Measurements from ENCODE around the gene ANXA4. TPM values are rescaled to one million over a fixed set of nuclear protein-coding genes. Genes with fewer than 3 reads are reported as not detected.
A peak's percentile ranks its signal among the peaks of the same experiment; 100 is the strongest.

The ANXA4 gene
- total RNA-seq, result 10 to 100 TPM; 44.6 to 63.6 (median 55.8) TPM
- total RNA-seq (2013), result 29.2 TPM

DNA sequence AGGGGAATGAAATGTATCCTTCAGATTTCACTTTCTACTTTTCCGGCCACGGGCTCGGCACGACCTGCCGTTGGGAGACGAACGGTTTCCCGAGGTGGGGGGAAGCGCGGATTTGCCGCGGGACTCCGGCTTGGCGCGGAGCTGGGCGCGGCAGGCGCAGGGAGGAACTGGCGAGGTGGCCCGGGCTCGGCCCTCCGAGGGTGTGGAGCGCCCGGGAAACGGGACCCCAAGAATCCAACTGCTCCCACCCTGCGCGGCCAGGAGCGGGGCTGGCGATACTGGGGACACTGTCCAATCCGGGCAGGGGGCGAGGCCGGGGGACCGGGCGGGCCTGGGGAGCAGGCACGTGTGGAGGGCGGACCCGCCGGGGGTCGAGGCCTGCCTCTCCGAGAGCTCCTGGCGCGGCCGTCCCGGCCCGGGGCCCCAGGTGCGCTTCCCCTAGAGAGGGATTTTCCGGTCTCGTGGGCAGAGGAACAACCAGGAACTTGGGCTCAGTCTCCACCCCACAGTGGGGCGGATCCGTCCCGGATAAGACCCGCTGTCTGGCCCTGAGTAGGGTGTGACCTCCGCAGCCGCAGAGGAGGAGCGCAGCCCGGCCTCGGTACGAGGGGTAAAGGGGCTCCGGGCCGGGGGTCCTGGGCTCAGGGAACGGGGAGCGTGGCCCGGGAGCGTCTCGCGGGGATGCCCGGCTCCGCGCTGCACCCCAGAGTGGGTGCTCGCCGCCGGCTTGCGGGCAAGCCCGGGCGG lies at the start of gene ANXA4:
Gene ANXA4 (plus strand): TSS at position 560 of the 747 bp plus-strand sequence. CDS start 39,432 bp downstream, outside the sequence.
- no peaks in the 10 kb centered on the region for H3K27me3 ChIP-seq (ENCODE audit: control insufficient read depth, insufficient read depth, low read length)

GRCh38 chr2:69692424-69692823 lies 49.5 kb upstream of the ANXA4 start:
- intact Hi-C loops (cut with micrococcal nuclease), result loop anchor here (2.0 kb wide), 1 partner anchor 48 kb away; no protein-coding TSS in a partner anchor
- Histone ChIP-seq H3K4me1 (ENCODE audit: control insufficient read depth, insufficient read depth, low read length) (peaks cover 34% of the 10 kb centered on the region), H3K27me3 (ENCODE audit: control insufficient read depth, insufficient read depth, low read length) (no peaks in the 10 kb centered on the region), H3K27ac (ENCODE audit: low read length) (no peak overlapping the region), H3K36me3 (ENCODE audit: control insufficient read depth, insufficient read depth, low read length) (no peaks in the 10 kb centered on the region), H3K9me3 (ENCODE audit: control insufficient read depth, insufficient read depth, low read length) (no peaks in the 10 kb centered on the region), H3K4me3 (ENCODE audit: low read length) (no peak overlapping the region)
- no peaks in the 10 kb centered on the region for H3K27me3 Mint-ChIP-seq (ENCODE audit: low read depth in 2 of 2)
- H3K27ac Mint-ChIP-seq, result peak overlapping the region; percentile 86 to 88
- ATAC-seq (no peak), DNase-seq (no peak)
- no CpG with 5 or more reads among the region's 2 CpGs for WGBS (ENCODE audit: insufficient coverage)
- H3K4me1 Mint-ChIP-seq, result peaks cover 60 to 64% of the 10 kb centered on the region in 2 donors
- H3K4me3 Mint-ChIP-seq, result peak overlapping the region; percentile 71
- TF ChIP-seq, protein P1, sequence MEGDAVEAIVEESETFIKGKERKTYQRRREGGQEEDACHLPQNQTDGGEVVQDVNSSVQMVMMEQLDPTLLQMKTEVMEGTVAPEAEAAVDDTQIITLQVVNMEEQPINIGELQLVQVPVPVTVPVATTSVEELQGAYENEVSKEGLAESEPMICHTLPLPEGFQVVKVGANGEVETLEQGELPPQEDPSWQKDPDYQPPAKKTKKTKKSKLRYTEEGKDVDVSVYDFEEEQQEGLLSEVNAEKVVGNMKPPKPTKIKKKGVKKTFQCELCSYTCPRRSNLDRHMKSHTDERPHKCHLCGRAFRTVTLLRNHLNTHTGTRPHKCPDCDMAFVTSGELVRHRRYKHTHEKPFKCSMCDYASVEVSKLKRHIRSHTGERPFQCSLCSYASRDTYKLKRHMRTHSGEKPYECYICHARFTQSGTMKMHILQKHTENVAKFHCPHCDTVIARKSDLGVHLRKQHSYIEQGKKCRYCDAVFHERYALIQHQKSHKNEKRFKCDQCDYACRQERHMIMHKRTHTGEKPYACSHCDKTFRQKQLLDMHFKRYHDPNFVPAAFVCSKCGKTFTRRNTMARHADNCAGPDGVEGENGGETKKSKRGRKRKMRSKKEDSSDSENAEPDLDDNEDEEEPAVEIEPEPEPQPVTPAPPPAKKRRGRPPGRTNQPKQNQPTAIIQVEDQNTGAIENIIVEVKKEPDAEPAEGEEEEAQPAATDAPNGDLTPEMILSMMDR (IDR thresholded peaks at IDR 0.05), result no peak
- H3K36me3 Mint-ChIP-seq, result no peaks in the 10 kb centered on the region
- H3K9me3 Mint-ChIP-seq, result no peaks in the 10 kb centered on the region

More for the DNA sequence above, at the start of gene ANXA4:
- no peaks in the 10 kb centered on the region for H3K9me3 ChIP-seq (ENCODE audit: control insufficient read depth, insufficient read depth, low read length)
- H3K4me1 ChIP-seq (ENCODE audit: control insufficient read depth, insufficient read depth, low read length), result peaks cover 22% of the 10 kb centered on the region
- peak within 1 kb of the TSS; percentile 91 to 95 for H3K27ac Mint-ChIP-seq
- H3K27ac ChIP-seq (ENCODE audit: low read length), result peak within 1 kb of the TSS; percentile 54
- H3K4me3 ChIP-seq (ENCODE audit: low read length), result peak within 1 kb of the TSS; percentile 82
- peaks cover 30 to 38% of the 10 kb centered on the region in 2 donors for H3K4me1 Mint-ChIP-seq
- under 1% methylated on average over 75 of the region's 75 CpGs for WGBS (ENCODE audit: insufficient coverage)
- intact Hi-C loops (cut with micrococcal nuclease), result loop anchor here (5.0 kb wide), 1 partner anchor 36 kb away; no protein-coding TSS in a partner anchor
- H3K36me3 ChIP-seq (ENCODE audit: control insufficient read depth, insufficient read depth, low read length), result no peaks in the 10 kb centered on the region
- H3K27me3 Mint-ChIP-seq (ENCODE audit: low read depth in 2 of 2), result no peaks in the 10 kb centered on the region
- ATAC-seq (peak; percentile 81 to 84 (median 82)), DNase-seq (peak; percentile 37 to 76)
- H3K36me3 Mint-ChIP-seq, result no peaks in the 10 kb centered on the region
- H3K9me3 Mint-ChIP-seq, result no peaks in the 10 kb centered on the region
- TF ChIP-seq, protein P1 (IDR thresholded peaks at IDR 0.05), result no peak
- H3K4me3 Mint-ChIP-seq, result peak within 1 kb of the TSS; percentile 99

- no peaks in the 10 kb centered on the region for H3K9me3 Mint-ChIP-seq
- H3K36me3 Mint-ChIP-seq, result no peaks in the 10 kb centered on the region
- no peaks in the 10 kb centered on the region for H3K27me3 Mint-ChIP-seq (ENCODE audit: low read depth in 2 of 2)
- 52% methylated on average over 4 of the region's 4 CpGs for WGBS (ENCODE audit: insufficient coverage)
- Histone ChIP-seq H3K4me1 (ENCODE audit: control insufficient read depth, insufficient read depth, low read length) (peaks cover 34% of the 10 kb centered on the region), H3K27ac (ENCODE audit: low read length) (peak overlapping the region; percentile 86), H3K9me3 (ENCODE audit: control insufficient read depth, insufficient read depth, low read length) (no peaks in the 10 kb centered on the region), H3K27me3 (ENCODE audit: control insufficient read depth, insufficient read depth, low read length) (no peaks in the 10 kb centered on the region), H3K36me3 (ENCODE audit: control insufficient read depth, insufficient read depth, low read length) (no peaks in the 10 kb centered on the region), H3K4me3 (ENCODE audit: low read length) (peak overlapping the region; percentile 8)
- H3K4me1 Mint-ChIP-seq, result peaks cover 60 to 65% of the 10 kb centered on the region in 2 donors
- peak overlapping the region; percentile 71 for H3K4me3 Mint-ChIP-seq
- intact Hi-C loops (cut with micrococcal nuclease), result loop anchor here (2.0 kb wide), 1 partner anchor 48 kb away; no protein-coding TSS in a partner anchor
- peak; percentile 75 to 80 (median 75) for ATAC-seq
- H3K27ac Mint-ChIP-seq, result peak overlapping the region; percentile 86 to 88
- peak; percentile 24 to 75 for DNase-seq
- TF ChIP-seq, protein P1 (IDR thresholded peaks at IDR 0.05), result no peak
Measured at GRCh38 chr2:69693059-69693774, 48.7 kb upstream of the ANXA4 start.

Measured in natural killer cell (primary cell).